HepG2 (cell line): ENCODE results near the gene GNG4. TPM values are rescaled to one million over a fixed set of nuclear protein-coding genes. Genes with fewer than 3 reads are reported as not detected.
A peak's percentile ranks its signal among the peaks of the same experiment; 100 is the strongest.

Source experiments
- ATAC-seq: fragments of 200-7000 bp; cut with Tn5 transposase; 3 replicates; pipeline ENCODE4 v1.9.1; 2020; ENCODE audit warnings: mild to moderate bottlenecking, moderate library complexity
- BruUV-seq: library from RNA; stranded (reverse); fragments of 400-500 nt; replicated peaks from 2 replicates; lab custom pipeline; 2021; lab: Mats Ljungman, UMichigan
- CTCF ChIA-PET: fragments of 300-600 bp; formaldehyde crosslinking; extraction: SDS; loops from one replicate; lab custom pipeline; 2021; ENCODE audit warnings: low total read pairs, inconsistent platforms, low intra/inter-chr PET ratio; lab: Yijun Ruan, JAX
- POLR2A ChIA-PET: fragments of 350-600 bp; sonication (Branson Sonifier 250); formaldehyde crosslinking; loops from one replicate; lab custom pipeline; 2020; ENCODE audit warnings: antibody characterized with exemption, inconsistent platforms; lab: Yijun Ruan, JAX
- DNase-seq: peaks from one replicate; pipeline ENCODE4 v3.0.0-alpha.2; 2015; ENCODE audit warnings: low spot score
- FAIRE-seq: peaks from 3 replicates; lab custom pipeline; 2011; peaks lifted over from hg19 to GRCh38; lab: Jason Lieb, UNC
- H2AFZ ChIP-seq: one replicate; pipeline ENCODE4 v1.6.1; 2011; ENCODE audit warnings: low read length, inconsistent platforms
- H3K27ac ChIP-seq: fragments of 300-600 bp; 3 replicates; pipeline ENCODE4 v1.8.0; 2011; ENCODE audit warnings: mixed run types, mild to moderate bottlenecking, mixed read lengths, low read length, inconsistent platforms; ENCODE audit not compliant: insufficient read depth; ENCODE audit errors: extremely low read length
- H3K27me3 ChIP-seq, 2 experiments: fragments of 200-600 bp in 1 of 2; 2 replicates in 1 of 2; 3 replicates in 1 of 2; pipeline versions ENCODE4 v1.6.0 to v1.8.0; 2011; ENCODE audit warnings: low read length in 2 of 2, mild to moderate bottlenecking in 2 of 2, moderate library complexity in 2 of 2, inconsistent platforms in 1 of 2; ENCODE audit not compliant: insufficient read depth in 2 of 2, control insufficient read depth in 1 of 2
- H3K36me3 ChIP-seq, 2 experiments: fragments of 200-600 bp in 1 of 2; replicated peaks in 1 of 2; 2 replicates in 1 of 2; 3 replicates in 1 of 2; pipeline versions ENCODE4 v1.5.1 to v1.8.0; 2011; ENCODE audit warnings: low read length in 2 of 2, inconsistent platforms in 1 of 2; ENCODE audit not compliant: insufficient read depth in 2 of 2, control insufficient read depth in 1 of 2
- H3K4me1 ChIP-seq: 2 replicates; pipeline ENCODE4 v1.5.1; 2012; ENCODE audit warnings: low read length, inconsistent platforms; ENCODE audit not compliant: insufficient read depth
- H3K4me2 ChIP-seq: 2 replicates; pipeline ENCODE4 v1.6.0; 2011; ENCODE audit warnings: low read depth, low read length, inconsistent platforms
- H3K4me3 ChIP-seq, 3 experiments: fragments of 200-600 bp in 1 of 3; sonication (generic), shearing (Covaris generic) in 1 of 3; replicated peaks in 1 of 3; 2 replicates each; pipeline ENCODE4 v1.5.1; 2011 to 2016; ENCODE audit warnings: low read length in 3 of 3, inconsistent platforms in 2 of 3, low read depth in 2 of 3, mild to moderate bottlenecking in 2 of 3, control low read depth in 1 of 3, mixed read lengths in 1 of 3; ENCODE audit not compliant: insufficient read depth in 1 of 3
- H3K79me2 ChIP-seq: one replicate; pipeline ENCODE4 v1.6.1; 2011; ENCODE audit warnings: low read length, inconsistent platforms; ENCODE audit not compliant: insufficient read depth
- H3K9ac ChIP-seq: 2 replicates; pipeline ENCODE4 v1.6.0; 2011; ENCODE audit warnings: mild to moderate bottlenecking, low read depth, low read length, inconsistent platforms; ENCODE audit not compliant: insufficient read depth
- H3K9me3 ChIP-seq: 2 replicates; pipeline ENCODE4 v1.5.1; 2012; ENCODE audit warnings: mild to moderate bottlenecking, low read length
- H4K20me1 ChIP-seq: 2 replicates; pipeline ENCODE4 v1.6.0; 2011; ENCODE audit warnings: inconsistent platforms, mild to moderate bottlenecking, low read length, moderate library complexity; ENCODE audit not compliant: insufficient read depth
- CENPX ChIP-seq: sonication (generic); formaldehyde crosslinking; IDR thresholded peaks from 2 replicates; pipeline ENCODE4 v1.9.0; 2021; ENCODE audit warnings: mild to moderate bottlenecking, missing genetic modification reagents, moderate library complexity
- HNRNPK ChIP-seq: fragments of 200-400 bp; formaldehyde crosslinking; IDR thresholded peaks from 2 replicates; pipeline ENCODE4 v1.6.1; 2018; ENCODE audit warnings: low read length, low read depth, moderate library complexity, mild to moderate bottlenecking; ENCODE audit not compliant: poor library complexity, severe bottlenecking
- MAFF ChIP-seq: IDR thresholded peaks from 2 replicates; pipeline ENCODE4 v1.6.1; 2011; ENCODE audit warnings: low read depth, low read length, improper control_type of control experiment
- POLR2A ChIP-seq, 2 experiments: IDR thresholded peaks; 2 replicates each; pipeline ENCODE4 v1.6.1; 2011; ENCODE audit warnings: low read depth in 2 of 2, low read length in 2 of 2, mild to moderate bottlenecking in 1 of 2, moderate library complexity in 1 of 2; ENCODE audit not compliant: insufficient read depth in 1 of 2
- ZNF589 ChIP-seq: sonication (generic); formaldehyde crosslinking; conservative IDR thresholded peaks from 2 replicates; pipeline ENCODE4 v1.8.0; 2022; ENCODE audit warnings: mild to moderate bottlenecking, moderate library complexity, missing genetic modification reagents
- ZNF891 ChIP-seq: sonication (generic); formaldehyde crosslinking; IDR thresholded peaks from 2 replicates; pipeline ENCODE4 v1.5.0; 2020; ENCODE audit warnings: mild to moderate bottlenecking, missing genetic modification reagents
- WGBS: methylation state at CpG from one replicate; pipeline ENCODE4 v1.1.6; 2017; ENCODE audit warnings: low lambda C conversion rate; 5-methylcytosine and 5-hydroxymethylcytosine counted together
- in situ Hi-C: cut with HindIII; loops from 2 replicates; pipeline ENCODE4 v1.10.0; 2017; ENCODE audit warnings: low pct_unique_long_range_greater_than_20kb; ENCODE audit not compliant: extremely low pct_ligation_motif_present
- intact Hi-C: fragments of 100-400 bp; cut with micrococcal nuclease; formaldehyde crosslinking; loops from one replicate; pipeline ENCODE4 v1.10.0; 2022; ENCODE audit not compliant: unreplicated experiment
- polyA plus RNA-seq, 8 experiments: library from polyadenylated mRNA; depleted of rRNA in 3 of 8; stranded (reverse) in 7 of 8; unstranded in 1 of 8; fragments of >200 nt; fragmentation: Illumina TruSeq in 4 of 8; extraction: Trizol in 4 of 8; gene quantifications; 2 replicates each; pipeline versions ENCODE4 v1.2.1 to v1.2.3, GENCODE V29; 2011 to 2016; ENCODE audit warnings: low read depth in 4 of 8, missing spikeins in 1 of 8, mixed read lengths in 1 of 8; ENCODE audit not compliant: insufficient read depth in 1 of 8
- total RNA-seq, 5 experiments: library from RNA; depleted of rRNA; stranded (reverse); fragments of >200 nt; fragmentation: Illumina TruSeq; extraction: Trizol; gene quantifications; 2 replicates each; pipeline ENCODE4 v1.2.3, GENCODE V29; 2016; ENCODE audit warnings: low read depth in 1 of 5
- TF ChIP-seq, protein P1 (sequence below): IDR thresholded peaks from 2 replicates; pipeline ENCODE4 v1.6.1; 2016; ENCODE audit warnings: mild to moderate bottlenecking

Gene GNG4
- total and polyA plus RNA-seq, 2 of the 13 experiments (the other 11 are each of a cell fraction or from before 2014, with no cell fraction given), result 27.1 to 69.5 TPM

- TF ChIP-seq, protein P1, sequence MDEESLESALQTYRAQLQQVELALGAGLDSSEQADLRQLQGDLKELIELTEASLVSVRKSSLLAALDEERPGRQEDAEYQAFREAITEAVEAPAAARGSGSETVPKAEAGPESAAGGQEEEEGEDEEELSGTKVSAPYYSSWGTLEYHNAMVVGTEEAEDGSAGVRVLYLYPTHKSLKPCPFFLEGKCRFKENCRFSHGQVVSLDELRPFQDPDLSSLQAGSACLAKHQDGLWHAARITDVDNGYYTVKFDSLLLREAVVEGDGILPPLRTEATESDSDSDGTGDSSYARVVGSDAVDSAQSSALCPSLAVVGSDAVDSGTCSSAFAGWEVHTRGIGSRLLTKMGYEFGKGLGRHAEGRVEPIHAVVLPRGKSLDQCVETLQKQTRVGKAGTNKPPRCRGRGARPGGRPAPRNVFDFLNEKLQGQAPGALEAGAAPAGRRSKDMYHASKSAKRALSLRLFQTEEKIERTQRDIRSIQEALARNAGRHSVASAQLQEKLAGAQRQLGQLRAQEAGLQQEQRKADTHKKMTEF (CRISPR knock-in tag), result 0 out of 2 replicates have a peak, but pooled peaks have one; percentile 20
- TF ChIP-seq ZNF891 (CRISPR knock-in tag) (no peak), MAFF (no peak), HNRNPK (no peak), POLR2A (IDR thresholded peaks at IDR 0.05; ENCODE audit: insufficient read depth in 1 of 2, low read depth in 2 of 2, low read length in 2 of 2) (peak; percentile 38 to 66; a peak in 1 of 4 replicates)
These were observed at the start of gene GNG4 (continued) for GRCh38 chr1:235649368-235650163.

DNA sequence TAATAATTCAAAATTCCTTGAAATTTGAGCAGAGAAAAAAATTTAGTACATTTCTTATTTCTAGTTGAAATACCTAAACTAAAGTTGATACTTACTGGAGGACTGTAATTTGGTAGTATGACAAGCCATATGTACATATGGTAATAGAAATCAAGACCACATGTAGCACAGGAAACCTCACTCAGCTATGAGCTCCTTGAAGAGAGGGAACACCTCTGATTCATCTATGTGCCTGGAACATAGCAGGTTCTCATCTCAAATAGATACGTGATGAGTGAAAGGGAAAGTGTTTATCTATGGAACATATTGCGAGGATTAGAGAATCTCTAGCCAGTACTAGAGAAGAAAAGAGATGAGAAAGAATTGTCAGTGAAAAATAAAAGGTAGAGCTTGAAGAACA, 47.9 kb upstream of the GNG4 start:
- POLR2A ChIA-PET, result no interaction called here
- FAIRE-seq, result no peak
- intact Hi-C loops, result no loop called here

More for the DNA sequence above, 47.9 kb upstream of the GNG4 start:
- H2AFZ ChIP-seq, result no peak overlapping the region
- H3K4me2 ChIP-seq, result no peak overlapping the region
- WGBS, result 94% methylated on average over 2 of the region's 2 CpGs
- H3K79me2 ChIP-seq, result no peaks in the 10 kb centered on the region
- H3K9me3 ChIP-seq, result no peaks in the 10 kb centered on the region
- DNase-seq (no peak), ATAC-seq (no peak)
- H3K36me3 ChIP-seq, result no peaks in the 10 kb centered on the region
- H3K4me1 ChIP-seq, result no peaks in the 10 kb centered on the region
- H3K27me3 ChIP-seq, result no peaks in the 10 kb centered on the region
- no peak overlapping the region for H3K9ac ChIP-seq
- H3K27ac ChIP-seq, result no peak overlapping the region
- H3K4me3 ChIP-seq, result no peak overlapping the region
- CTCF ChIA-PET, result no interaction called here
- TF ChIP-seq ZNF589 (no peak), CENPX (CRISPR knock-in tag) (no peak)
- BruUV-seq, result no TSS peak
- H4K20me1 ChIP-seq, result no peaks in the 10 kb centered on the region
- in situ Hi-C loops, result no loop called here
